ENCODE data around the gene CEP128.

CEP128 gene

GRCh38 chr14:80941241-80942185 lies at the start of gene CEP128:
CEP128 (minus strand) TSS chr14:80941738.
- H3K4me1 Mint-ChIP-seq: peaks cover 31% of the 10 kb centered on the region
- ATAC-seq (peak; percentile 90), DNase-seq (peak; percentile 78 to 84)
- H3K9me3 Mint-ChIP-seq: peaks cover 3 to 5% of the 10 kb centered on the region in 2 donors
- peak within 1 kb of the TSS; percentile 90 for H3K4me3 Mint-ChIP-seq
- H3K27ac Mint-ChIP-seq: peak within 1 kb of the TSS; percentile 92 to 98
- H3K27me3 Mint-ChIP-seq: no peaks in the 10 kb centered on the region

GRCh38 chr14:80988735-80989429 lies 47.3 kb upstream of the CEP128 start:
- DNase-seq: peak; percentile 26 to 39
- Mint-ChIP-seq H3K27me3 (peaks cover 9% of the 10 kb centered on the region), H3K27ac (no peak overlapping the region), H3K4me1 (peaks cover 7% of the 10 kb centered on the region), H3K9me3 (no peaks in the 10 kb centered on the region), H3K4me3 (no peak overlapping the region)
- peak; percentile 98 for ATAC-seq

GRCh38 chr14:80988192-80988591 lies 46.7 kb upstream of the CEP128 start:
- no peak overlapping the region for H3K4me3 Mint-ChIP-seq
- H3K4me1 Mint-ChIP-seq: peaks cover 7% of the 10 kb centered on the region
- ATAC-seq: peak; percentile 16
- peaks cover 14% of the 10 kb centered on the region for H3K27me3 Mint-ChIP-seq
- H3K27ac Mint-ChIP-seq: no peak overlapping the region
- DNase-seq: no peak
- no peaks in the 10 kb centered on the region for H3K9me3 Mint-ChIP-seq

- Mint-ChIP-seq H3K27ac (no peak overlapping the region), H3K4me3 (no peak overlapping the region), H3K27me3 (peaks cover 14% of the 10 kb centered on the region), H3K9me3 (no peaks in the 10 kb centered on the region), H3K4me1 (peaks cover 7% of the 10 kb centered on the region)
- DNase-seq: peak; percentile 48 to 55
- no peak for ATAC-seq
Measured at GRCh38 chr14:80987235-80988032, 45.9 kb upstream of the CEP128 start.

GRCh38 chr14:80982711-80983110 lies 41.2 kb upstream of the CEP128 start:
- Mint-ChIP-seq H3K4me1 (peaks cover 20% of the 10 kb centered on the region), H3K9me3 (no peaks in the 10 kb centered on the region), H3K27ac (no peak overlapping the region), H3K27me3 (peaks cover 14% of the 10 kb centered on the region), H3K4me3 (no peak overlapping the region)
- no peak for DNase-seq
- ATAC-seq: no peak

GRCh38 chr14:80981673-80982072 lies 40.1 kb upstream of the CEP128 start:
- no peak overlapping the region for H3K27ac Mint-ChIP-seq
- H3K27me3 Mint-ChIP-seq: peaks cover 14% of the 10 kb centered on the region
- no peak overlapping the region for H3K4me3 Mint-ChIP-seq
- DNase-seq (no peak), ATAC-seq (no peak)
- peaks cover 25% of the 10 kb centered on the region for H3K4me1 Mint-ChIP-seq
- no peaks in the 10 kb centered on the region for H3K9me3 Mint-ChIP-seq

- ATAC-seq (no peak), DNase-seq (no peak)
- H3K27me3 Mint-ChIP-seq: peaks cover 14% of the 10 kb centered on the region
- peaks cover 22% of the 10 kb centered on the region for H3K4me1 Mint-ChIP-seq
- H3K27ac Mint-ChIP-seq: no peak overlapping the region
- H3K4me3 Mint-ChIP-seq: no peak overlapping the region
- H3K9me3 Mint-ChIP-seq: no peaks in the 10 kb centered on the region
Measured at GRCh38 chr14:80981156-80981555, 39.6 kb upstream of the CEP128 start.

- ATAC-seq (no peak), DNase-seq (no peak)
- Mint-ChIP-seq H3K4me3 (no peak overlapping the region), H3K4me1 (peaks cover 18% of the 10 kb centered on the region), H3K27ac (no peak overlapping the region), H3K9me3 (no peaks in the 10 kb centered on the region), H3K27me3 (peaks cover 22% of the 10 kb centered on the region)
Measured at GRCh38 chr14:80979951-80980350, 38.4 kb upstream of the CEP128 start.

GRCh38 chr14:80978403-80978802 lies 36.9 kb upstream of the CEP128 start:
- ATAC-seq: peak; percentile 66
- Mint-ChIP-seq H3K4me3 (no peak overlapping the region), H3K27ac (no peak overlapping the region), H3K9me3 (no peaks in the 10 kb centered on the region), H3K4me1 (peaks cover 18% of the 10 kb centered on the region), H3K27me3 (peaks cover 30% of the 10 kb centered on the region)
- DNase-seq: peak in 1 of 2 donors; percentile 13

- Mint-ChIP-seq H3K4me3 (no peak overlapping the region), H3K4me1 (peaks cover 18% of the 10 kb centered on the region), H3K9me3 (no peaks in the 10 kb centered on the region), H3K27me3 (peaks cover 36% of the 10 kb centered on the region), H3K27ac (no peak overlapping the region)
- DNase-seq: no peak
- ATAC-seq: peak; percentile 48
Measured at GRCh38 chr14:80977221-80977620, 35.7 kb upstream of the CEP128 start.

GRCh38 chr14:80974679-80975078 lies 33.1 kb upstream of the CEP128 start:
- H3K4me1 Mint-ChIP-seq: peaks cover 18% of the 10 kb centered on the region
- DNase-seq (no peak), ATAC-seq (no peak)
- peaks cover 32% of the 10 kb centered on the region for H3K27me3 Mint-ChIP-seq
- H3K27ac Mint-ChIP-seq: no peak overlapping the region
- H3K4me3 Mint-ChIP-seq: no peak overlapping the region
- H3K9me3 Mint-ChIP-seq: no peaks in the 10 kb centered on the region

GRCh38 chr14:80973931-80974641 lies 32.5 kb upstream of the CEP128 start:
- H3K4me3 Mint-ChIP-seq: no peak overlapping the region
- peaks cover 18% of the 10 kb centered on the region for H3K4me1 Mint-ChIP-seq
- H3K27ac Mint-ChIP-seq: no peak overlapping the region
- DNase-seq (no peak), ATAC-seq (peak; percentile 39)
- no peaks in the 10 kb centered on the region for H3K9me3 Mint-ChIP-seq
- peaks cover 32% of the 10 kb centered on the region for H3K27me3 Mint-ChIP-seq

GRCh38 chr14:80965037-80965436 lies 23.5 kb upstream of the CEP128 start:
- H3K4me1 Mint-ChIP-seq: peaks cover 5% of the 10 kb centered on the region
- no peak overlapping the region for H3K27ac Mint-ChIP-seq
- H3K4me3 Mint-ChIP-seq: no peak overlapping the region
- peaks cover 19% of the 10 kb centered on the region for H3K27me3 Mint-ChIP-seq
- no peaks in the 10 kb centered on the region for H3K9me3 Mint-ChIP-seq
- ATAC-seq (no peak), DNase-seq (no peak)

- Mint-ChIP-seq H3K4me1 (peaks cover 45% of the 10 kb centered on the region), H3K9me3 (no peaks in the 10 kb centered on the region), H3K27ac (peak overlapping the region in 1 of 2 donors; percentile 64), H3K27me3 (peaks cover 32% of the 10 kb centered on the region), H3K4me3 (peak overlapping the region; percentile 49 to 70)
- peak; percentile 67 to 78 for DNase-seq
- peak; percentile 98 for ATAC-seq
Measured at GRCh38 chr14:80959496-80959895, 18.0 kb upstream of the CEP128 start.

GRCh38 chr14:80958939-80959338 lies 17.4 kb upstream of the CEP128 start:
- no peak for DNase-seq
- peaks cover 45% of the 10 kb centered on the region for H3K4me1 Mint-ChIP-seq
- H3K27ac Mint-ChIP-seq: peak overlapping the region in 1 of 2 donors; percentile 64
- ATAC-seq: no peak
- peaks cover 32% of the 10 kb centered on the region for H3K27me3 Mint-ChIP-seq
- H3K4me3 Mint-ChIP-seq: no peak overlapping the region
- H3K9me3 Mint-ChIP-seq: no peaks in the 10 kb centered on the region

Data from stimulated activated naive CD8-positive, alpha-beta T cell treated with anti-CD3 and anti-CD28 coated beads, Interleukin-15, amount 100 ng/mL, for 72 hours (primary cell).